Astrocyte of the spinal cord (primary cell): Measurements from ENCODE around the gene CHRD.

Experiments
- DNase-seq: peaks from one replicate; pipeline ENCODE4 v3.0.0; 2011; ENCODE audit warnings: low read depth, low spot score
- H3K4me3 ChIP-seq: 2 replicates; pipeline ENCODE4 v1.5.1; 2011; ENCODE audit warnings: low read depth, mild to moderate bottlenecking, low read length, moderate library complexity
- in situ Hi-C: cut with HindIII; loops from 2 replicates; pipeline ENCODE4 v1.10.0; 2017; ENCODE audit warnings: low sequenced_read_pairs
- TF ChIP-seq, protein P1 (sequence below): IDR thresholded peaks from 2 replicates; pipeline ENCODE4 v1.5.1; 2012; ENCODE audit warnings: low read depth, mild to moderate bottlenecking, low read length, inconsistent platforms

CHRD gene

DNA sequence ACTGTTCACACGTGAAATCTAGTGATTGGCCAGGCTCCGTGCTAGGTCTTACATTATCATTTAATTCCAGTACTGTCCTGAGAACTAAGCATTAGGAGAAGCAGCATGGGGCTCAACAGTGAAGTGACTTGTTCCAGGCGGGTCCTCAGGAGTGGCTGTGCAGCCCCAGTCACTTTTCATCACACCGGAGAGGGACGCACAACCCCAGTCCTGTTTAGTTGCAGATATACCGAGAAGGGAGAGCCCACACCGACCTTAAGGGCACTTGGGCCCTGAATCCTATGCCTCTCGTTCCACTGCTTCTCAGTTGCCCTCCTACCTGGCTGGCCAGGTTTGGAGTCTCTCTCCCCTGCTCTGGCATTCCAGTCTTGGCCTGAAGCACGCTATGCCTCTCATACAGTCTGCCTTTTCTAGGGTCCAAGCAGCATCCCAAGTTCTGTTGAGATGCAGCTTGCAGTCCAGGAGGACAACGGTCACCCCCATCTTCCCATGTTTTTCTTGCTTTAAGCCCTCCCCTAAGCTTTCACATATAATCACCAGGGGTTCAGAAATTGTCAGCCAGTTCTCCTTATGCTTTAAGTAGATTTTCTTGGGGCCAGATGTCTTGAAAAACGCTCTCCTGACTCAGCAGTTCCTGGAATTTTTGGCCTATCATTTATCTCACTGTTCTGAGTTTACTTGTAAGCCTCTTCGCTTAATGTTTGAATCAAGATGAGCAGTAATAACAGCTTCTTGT, 32.4 kb upstream of the CHRD start:
- in situ Hi-C loops: no loop called here
- TF ChIP-seq, protein P1, sequence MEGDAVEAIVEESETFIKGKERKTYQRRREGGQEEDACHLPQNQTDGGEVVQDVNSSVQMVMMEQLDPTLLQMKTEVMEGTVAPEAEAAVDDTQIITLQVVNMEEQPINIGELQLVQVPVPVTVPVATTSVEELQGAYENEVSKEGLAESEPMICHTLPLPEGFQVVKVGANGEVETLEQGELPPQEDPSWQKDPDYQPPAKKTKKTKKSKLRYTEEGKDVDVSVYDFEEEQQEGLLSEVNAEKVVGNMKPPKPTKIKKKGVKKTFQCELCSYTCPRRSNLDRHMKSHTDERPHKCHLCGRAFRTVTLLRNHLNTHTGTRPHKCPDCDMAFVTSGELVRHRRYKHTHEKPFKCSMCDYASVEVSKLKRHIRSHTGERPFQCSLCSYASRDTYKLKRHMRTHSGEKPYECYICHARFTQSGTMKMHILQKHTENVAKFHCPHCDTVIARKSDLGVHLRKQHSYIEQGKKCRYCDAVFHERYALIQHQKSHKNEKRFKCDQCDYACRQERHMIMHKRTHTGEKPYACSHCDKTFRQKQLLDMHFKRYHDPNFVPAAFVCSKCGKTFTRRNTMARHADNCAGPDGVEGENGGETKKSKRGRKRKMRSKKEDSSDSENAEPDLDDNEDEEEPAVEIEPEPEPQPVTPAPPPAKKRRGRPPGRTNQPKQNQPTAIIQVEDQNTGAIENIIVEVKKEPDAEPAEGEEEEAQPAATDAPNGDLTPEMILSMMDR: no peak
- no peak overlapping the region for H3K4me3 ChIP-seq
- no peak for DNase-seq

DNA sequence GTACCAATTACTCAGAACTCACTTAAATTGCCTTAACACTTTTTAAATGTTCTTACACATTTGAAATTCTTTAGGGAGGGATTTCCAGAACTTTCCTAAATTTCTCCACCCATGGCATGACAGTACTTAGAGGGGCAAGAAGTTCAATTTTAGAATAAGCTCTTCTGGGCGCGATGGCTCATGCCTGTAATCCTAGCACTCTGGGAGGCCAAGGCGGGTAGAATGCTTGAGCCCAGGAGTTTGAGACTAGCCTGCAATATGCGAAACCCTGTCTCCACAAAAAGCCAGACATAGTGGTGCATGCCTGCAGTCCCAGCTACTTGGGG, 31.8 kb upstream of the CHRD start:
- no peak overlapping the region for H3K4me3 ChIP-seq
- TF ChIP-seq, protein P1: no peak
- DNase-seq: no peak
- in situ Hi-C loops: no loop called here

DNA sequence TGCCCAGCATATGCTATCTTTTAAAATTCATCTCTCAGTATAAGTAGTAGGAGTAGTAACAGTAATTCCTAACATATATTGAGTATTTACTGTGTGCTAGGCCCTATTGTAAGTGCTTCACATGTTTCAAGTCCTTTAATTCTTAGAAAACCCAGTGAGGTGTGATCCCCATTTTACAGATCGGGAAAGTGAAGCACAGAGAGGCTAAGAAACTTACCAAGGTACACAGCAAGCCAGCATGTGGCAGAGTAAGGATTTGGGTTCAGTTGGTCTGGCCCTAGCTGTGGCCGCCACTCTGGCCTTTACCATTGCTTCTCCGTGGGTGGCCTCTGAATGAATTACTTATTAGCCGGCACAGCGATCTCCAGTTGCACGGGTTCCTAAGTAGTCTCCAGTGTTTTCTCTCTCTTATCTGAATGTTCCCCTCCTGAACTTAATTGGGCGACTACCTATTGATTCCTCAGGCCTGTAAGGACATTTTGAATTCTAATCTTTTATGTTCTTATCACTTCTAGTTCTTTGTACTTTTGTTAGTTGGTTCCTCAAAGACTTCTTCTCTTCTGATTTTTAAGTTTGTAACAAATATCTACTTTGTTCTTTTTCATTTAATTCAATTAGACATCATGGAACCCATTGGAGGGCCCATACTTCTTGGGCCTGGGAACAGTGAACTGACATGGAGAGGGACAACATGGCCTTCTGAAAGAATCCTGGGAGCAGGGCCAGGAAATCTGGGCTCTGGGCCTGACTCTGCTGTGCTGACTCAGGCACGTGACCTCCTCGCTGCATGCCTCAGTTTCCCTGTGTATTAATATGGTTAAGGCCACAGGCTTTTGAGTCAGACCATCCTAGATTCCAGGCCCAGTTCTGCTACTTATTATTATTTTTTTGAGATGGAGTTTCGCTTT, 30.0 kb upstream of the CHRD start:
- no peak for DNase-seq
- H3K4me3 ChIP-seq: no peak overlapping the region
- in situ Hi-C loops: no loop called here
- TF ChIP-seq, protein P1: no peak

DNA sequence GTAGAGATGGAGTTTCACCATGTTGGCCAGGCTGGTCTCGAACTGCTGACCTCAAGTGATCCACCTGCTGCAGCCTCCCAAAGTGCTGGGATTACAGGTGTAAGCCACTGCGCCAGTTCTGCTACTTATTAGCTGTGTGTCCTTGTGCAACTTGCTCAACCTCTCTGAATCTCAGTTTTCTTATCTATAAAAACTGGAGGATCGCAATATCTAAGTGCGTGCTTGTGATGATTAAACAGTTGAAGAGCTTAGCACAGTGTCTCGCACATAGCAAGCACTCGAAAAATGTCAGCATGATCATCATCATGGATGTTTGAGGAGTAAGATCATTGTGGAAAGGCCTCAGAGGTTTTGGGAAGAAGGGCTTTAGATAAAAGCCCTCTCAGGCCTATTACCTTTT, 29.2 kb upstream of the CHRD start:
- in situ Hi-C loops: no loop called here
- TF ChIP-seq, protein P1: no peak
- DNase-seq: no peak
- H3K4me3 ChIP-seq: no peak overlapping the region

DNA sequence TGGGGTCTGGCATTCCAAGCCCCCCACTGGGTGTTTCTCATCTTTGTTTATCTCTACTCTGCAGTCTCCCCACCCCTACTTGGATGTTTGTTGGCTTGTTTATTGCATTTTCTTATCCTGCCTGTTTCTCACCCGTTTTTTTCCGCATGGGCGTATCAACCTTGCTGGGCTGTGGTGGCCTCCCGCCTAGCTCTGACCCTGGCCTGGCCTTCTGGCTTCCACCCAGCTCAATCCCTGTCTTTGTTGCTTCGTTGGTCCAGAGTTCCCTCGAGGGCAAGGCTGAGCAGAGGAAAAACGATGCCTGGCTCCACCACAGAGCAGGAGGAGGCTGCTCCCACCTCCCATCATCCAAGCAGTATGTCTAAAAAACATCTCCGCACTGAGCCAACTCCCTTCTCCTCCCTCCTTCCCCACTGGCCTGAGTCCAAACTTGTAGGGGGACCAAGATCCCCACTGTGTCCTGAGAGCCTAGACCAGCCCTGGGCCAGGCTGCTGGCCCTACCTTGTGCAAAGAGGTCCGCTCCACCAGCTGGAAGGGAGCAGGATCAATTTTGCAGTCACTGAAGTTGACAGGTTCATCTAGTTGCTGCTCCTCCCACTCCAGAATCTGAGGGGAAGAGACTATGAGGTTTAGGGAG, 28.2 kb upstream of the CHRD start:
- H3K4me3 ChIP-seq: no peak overlapping the region
- TF ChIP-seq, protein P1: no peak
- no peak for DNase-seq
- in situ Hi-C loops: no loop called here

DNA sequence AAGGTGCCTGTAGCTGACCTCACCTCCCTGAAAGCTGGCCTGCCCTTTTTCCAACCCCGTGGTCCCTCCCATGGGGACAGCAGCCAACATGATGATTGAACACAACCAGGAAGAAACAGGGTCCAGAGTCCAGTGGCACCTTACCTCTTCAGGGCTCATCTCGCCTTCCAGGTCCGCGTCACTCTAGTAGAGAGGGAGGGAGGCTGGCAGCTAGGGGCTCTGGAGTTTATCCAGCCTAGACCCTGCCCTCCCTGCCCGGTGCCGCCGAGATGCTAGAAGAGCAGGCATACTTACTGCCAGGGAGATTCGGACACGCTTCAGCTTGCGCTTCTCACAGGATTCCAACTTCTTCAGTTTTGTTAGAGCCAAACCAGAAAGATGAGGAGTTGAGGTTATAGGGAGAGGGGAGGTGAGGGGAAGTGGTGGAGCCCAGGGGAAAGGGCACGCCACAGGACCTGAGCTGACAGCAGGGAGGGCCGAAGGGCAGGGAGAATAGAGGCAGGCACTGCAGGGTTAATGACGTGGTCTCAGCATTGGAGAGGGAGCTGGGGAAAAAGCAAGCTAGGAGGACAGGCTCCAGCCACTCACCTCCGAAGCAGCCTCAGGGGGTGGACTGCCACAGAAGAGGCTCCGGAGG, 27.6 kb upstream of the CHRD start:
- TF ChIP-seq, protein P1: no peak
- in situ Hi-C loops: no loop called here
- H3K4me3 ChIP-seq: no peak overlapping the region
- DNase-seq: no peak
